Measurements from ENCODE around the gene FAM174B. TPM values are rescaled to one million over a fixed set of nuclear protein-coding genes. Genes with fewer than 3 reads are reported as not detected.

Gene FAM174B
- total RNA-seq, 1 donor from 2014 or later = 4.9 TPM

GRCh38 chr15:92621972-92622533 is 33.5 kb downstream of the FAM174B start:
- no peak overlapping the region for H3K27ac ChIP-seq

GRCh38 chr15:92620991-92621390 is 34.6 kb downstream of the FAM174B start:
- intact Hi-C loops (cut with DNase I) = no loop called here
- DNase-seq (ENCODE audit: extremely low spot score in 2 of 2) = no peak
- Histone ChIP-seq H3K36me3 (no peaks in the 10 kb centered on the region), H3K4me1 (peaks cover 54% of the 10 kb centered on the region), H3K4me3 (no peak overlapping the region), H3K9me3 (no peaks in the 10 kb centered on the region), H3K27ac (no peak overlapping the region), H3K27me3 (no peaks in the 10 kb centered on the region)
- TF ChIP-seq CTCF (IDR thresholded peaks at IDR 0.05) = no peak
- no peak for TF ChIP-seq POLR2AphosphoS5 (IDR thresholded peaks at IDR 0.05; ENCODE audit: insufficient read depth in 1 of 2, low read depth in 1 of 2)
- no peak for TF ChIP-seq POLR2A (IDR thresholded peaks at IDR 0.05)

More at GRCh38 chr15:92621972-92622533, 33.5 kb downstream of the FAM174B start:
- Histone ChIP-seq H3K9me3 (no peaks in the 10 kb centered on the region), H3K4me1 (peaks cover 47% of the 10 kb centered on the region), H3K36me3 (no peaks in the 10 kb centered on the region), H3K4me3 (no peak overlapping the region), H3K27me3 (no peaks in the 10 kb centered on the region)
- TF ChIP-seq CTCF (IDR thresholded peaks at IDR 0.05) (no peak), POLR2A (IDR thresholded peaks at IDR 0.05) (no peak), POLR2AphosphoS5 (IDR thresholded peaks at IDR 0.05; ENCODE audit: insufficient read depth in 1 of 2, low read depth in 1 of 2) (no peak)
- intact Hi-C loops (cut with DNase I) = no loop called here
- DNase-seq (ENCODE audit: extremely low spot score in 2 of 2) = no peak

- Histone ChIP-seq H3K27ac (peak overlapping the region; percentile 63), H3K4me1 (peaks cover 42% of the 10 kb centered on the region), H3K36me3 (no peaks in the 10 kb centered on the region), H3K9me3 (no peaks in the 10 kb centered on the region), H3K27me3 (no peaks in the 10 kb centered on the region), H3K4me3 (no peak overlapping the region)
- TF ChIP-seq CTCF (IDR thresholded peaks at IDR 0.05) = no peak
- no peak for TF ChIP-seq POLR2A (IDR thresholded peaks at IDR 0.05)
- TF ChIP-seq POLR2AphosphoS5 (IDR thresholded peaks at IDR 0.05; ENCODE audit: insufficient read depth in 1 of 2, low read depth in 1 of 2) = no peak
- DNase-seq (ENCODE audit: extremely low spot score in 2 of 2) = no peak
- intact Hi-C loops (cut with DNase I) = no loop called here
Measured at GRCh38 chr15:92619145-92620101, 36.2 kb downstream of the FAM174B start.

- DNase-seq (ENCODE audit: extremely low spot score in 2 of 2) = no peak
Measured at GRCh38 chr15:92617549-92618520, 37.7 kb downstream of the FAM174B start.

More at GRCh38 chr15:92617549-92618520, 37.7 kb downstream of the FAM174B start:
- intact Hi-C loops (cut with DNase I) = no loop called here
- Histone ChIP-seq H3K4me1 (peaks cover 39% of the 10 kb centered on the region), H3K4me3 (no peak overlapping the region), H3K36me3 (no peaks in the 10 kb centered on the region), H3K27ac (peak overlapping the region; percentile 49), H3K9me3 (no peaks in the 10 kb centered on the region), H3K27me3 (no peaks in the 10 kb centered on the region)
- TF ChIP-seq POLR2AphosphoS5 (IDR thresholded peaks at IDR 0.05; ENCODE audit: insufficient read depth in 1 of 2, low read depth in 1 of 2) (peak in 1 of 2 donors; percentile 70), CTCF (IDR thresholded peaks at IDR 0.05) (no peak)
